OCI-LY1 (cell line): ENCODE data around the gene SPPL3.

ENCODE experiments used
- CTCF ChIP-seq: fragments of 200-600 bp; sonication (generic), shearing (Covaris generic); IDR thresholded peaks from 2 replicates; pipeline ENCODE4 v1.5.1; 2017; ENCODE audit warnings: mild to moderate bottlenecking, antibody characterized with exemption, low read length, moderate library complexity, mixed read lengths
- EZH2 ChIP-seq: fragments of 200-600 bp; sonication (generic), shearing (Covaris generic); IDR thresholded peaks from 2 replicates; pipeline ENCODE4 v1.8.0; 2017; ENCODE audit warnings: borderline replicate concordance, mixed run types, mild to moderate bottlenecking, antibody characterized with exemption, low read length, moderate library complexity, mixed read lengths

GRCh38 chr12:120784804-120785203, 119.4 kb downstream of the SPPL3 start:
- TF ChIP-seq CTCF (no peak), EZH2 (no peak)
